Spleen (tissue), 7 donors: ENCODE results near the gene FAM219A.

Source experiments
- CTCF ChIP-seq, 11 experiments: fragments of 200-600 bp in 7 of 11; fragments of 450-650 bp in 4 of 11; sonication (generic) in 4 of 11; IDR thresholded peaks in 8 of 11; conservative IDR thresholded peaks in 3 of 11; 1 replicate in 7 of 11; 2 replicates in 4 of 11; pipeline versions ENCODE4 v1.4.0 to v1.8.0; 2016 to 2021; ENCODE audit warnings: antibody characterized with exemption in 11 of 11, inconsistent platforms in 4 of 11, mild to moderate bottlenecking in 1 of 11
- POLR2A ChIP-seq, 3 donors: fragments of 450-650 bp; IDR thresholded peaks; one replicate each; pipeline ENCODE4 v1.5.1; 2017; ENCODE audit warnings: antibody characterized with exemption in 3 of 3, mild to moderate bottlenecking in 1 of 3
- POLR2AphosphoS5 ChIP-seq, 3 donors: sonication (generic); formaldehyde crosslinking; IDR thresholded peaks; one replicate each; pipeline ENCODE4 v1.5.1; 2017; ENCODE audit warnings: antibody characterized with exemption in 3 of 3
- donor health status: DM: no; HTN: no; CAD: no; lungs with moderate emphysema.
- donor health status: DM: no; HTN: no; CAD: no.
- donor health status: DM: no; HTN: no; CAD: no.

DNA sequence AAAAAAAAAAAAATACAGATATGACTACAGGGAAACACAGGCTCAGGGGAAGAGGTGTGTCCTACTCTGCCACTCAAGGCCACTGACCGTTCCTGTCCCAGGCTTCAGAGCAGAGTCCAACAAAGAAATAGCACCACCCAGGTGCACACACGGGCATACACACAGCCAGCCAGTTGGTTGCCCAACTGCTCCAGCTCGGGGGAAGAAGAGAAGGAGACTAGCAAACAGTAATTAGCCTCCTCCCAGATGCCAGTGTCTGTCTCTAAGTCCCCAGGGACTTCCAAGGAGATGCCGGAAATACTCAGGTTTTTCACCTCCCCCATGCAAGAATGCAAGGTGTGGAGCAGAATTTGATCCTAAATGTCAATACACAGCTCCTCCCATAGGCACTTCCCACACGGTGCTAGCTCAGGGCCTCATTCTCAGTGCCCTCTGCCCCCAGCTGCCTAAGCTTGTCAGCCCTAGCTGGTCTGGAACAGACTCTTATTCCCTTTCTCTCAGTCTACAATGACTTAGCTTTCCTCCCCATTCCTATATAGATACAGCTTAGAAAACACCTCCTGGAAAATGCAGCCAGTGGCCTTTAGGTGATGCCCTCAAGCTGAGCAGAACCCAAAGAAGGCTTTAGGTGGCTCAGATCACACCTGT is 83.3 kb downstream of the FAM219A start:
- no peak for TF ChIP-seq CTCF (IDR thresholded peaks at IDR 0.05 in 8 of 11, conservative IDR thresholded peaks at IDR 0.05 in 3 of 11)
- TF ChIP-seq POLR2AphosphoS5 (IDR thresholded peaks at IDR 0.05): no peak
- no peak for TF ChIP-seq POLR2A (IDR thresholded peaks at IDR 0.05)
